Endothelial cell of umbilical vein (primary cell): ENCODE results near the gene DRC7. TPM values are rescaled to one million over a fixed set of nuclear protein-coding genes. Genes with fewer than 3 reads are reported as not detected.

Source experiments
- BruUV-seq: library from RNA; stranded (reverse); fragments of 400-500 nt; replicated peaks from 2 replicates; lab custom pipeline; 2021; lab: Mats Ljungman, UMichigan
- CTCF ChIA-PET: fragments of 300-600, 350-600 bp; sonication (Branson Sonifier 250); formaldehyde crosslinking; loops from one replicate; lab custom pipeline; 2021; ENCODE audit warnings: antibody characterized with exemption, inconsistent platforms; lab: Charles Lee
- POLR2A ChIA-PET: fragments of 300-600, 350-600 bp; sonication (Branson Sonifier 250); formaldehyde crosslinking; loops from one replicate; lab custom pipeline; 2021; ENCODE audit warnings: antibody characterized with exemption, inconsistent platforms; lab: Charles Lee
- DNase-seq: peaks from one replicate; pipeline ENCODE4 v3.0.0-alpha.2; 2011; ENCODE audit warnings: low read depth, low spot score
- FAIRE-seq: peaks from 2 replicates; lab custom pipeline; 2011; peaks lifted over from hg19 to GRCh38; lab: Jason Lieb, UNC
- H2AFZ ChIP-seq: 2 replicates; pipeline ENCODE4 v1.6.0; 2012; ENCODE audit warnings: low read depth, low read length, control low read depth, inconsistent platforms
- H3K27ac ChIP-seq: 2 replicates; pipeline ENCODE4 v1.5.1; 2011; ENCODE audit warnings: low read depth, mild to moderate bottlenecking, control low read depth, low read length, moderate library complexity; ENCODE audit not compliant: insufficient read depth
- H3K27me3 ChIP-seq, 2 experiments: 2 replicates each; pipeline versions ENCODE4 v1.6.0 to v1.6.1; 2011; ENCODE audit warnings: low read length in 2 of 2, mixed read lengths in 1 of 2; ENCODE audit not compliant: control insufficient read depth in 2 of 2, insufficient read depth in 2 of 2
- H3K36me3 ChIP-seq, 2 experiments: 2 replicates in 1 of 2; 3 replicates in 1 of 2; pipeline ENCODE4 v1.5.1; 2011; ENCODE audit warnings: low read length in 2 of 2, mild to moderate bottlenecking in 1 of 2, moderate library complexity in 1 of 2; ENCODE audit not compliant: control insufficient read depth in 2 of 2, insufficient read depth in 2 of 2; ENCODE audit errors: extremely low read depth in 1 of 2
- H3K4me1 ChIP-seq: 3 replicates; pipeline ENCODE4 v1.5.1; 2011; ENCODE audit warnings: mild to moderate bottlenecking, low read length; ENCODE audit not compliant: control insufficient read depth, insufficient read depth; ENCODE audit errors: extremely low read depth
- H3K4me2 ChIP-seq: 2 replicates; pipeline ENCODE4 v1.6.1; 2011; ENCODE audit warnings: low read length, control low read depth, mixed read lengths; ENCODE audit not compliant: insufficient read depth
- H3K4me3 ChIP-seq, 3 experiments: fragments of 200-600 bp in 1 of 3; sonication (generic), shearing (Covaris generic) in 1 of 3; replicated peaks in 1 of 3; 2 replicates each; pipeline ENCODE4 v1.5.1; 2011 to 2016; ENCODE audit warnings: control low read depth in 3 of 3, low read length in 3 of 3, mild to moderate bottlenecking in 2 of 3, inconsistent platforms in 1 of 3, low read depth in 1 of 3, moderate library complexity in 1 of 3; ENCODE audit not compliant: insufficient read depth in 1 of 3
- H3K79me2 ChIP-seq: 2 replicates; pipeline ENCODE4 v1.6.0; 2012; ENCODE audit warnings: low read length, inconsistent platforms; ENCODE audit not compliant: control insufficient read depth, insufficient read depth
- H3K9ac ChIP-seq: replicated peaks from 2 replicates; pipeline ENCODE3; 2011; ENCODE audit warnings: low read length, control low read depth; ENCODE audit not compliant: insufficient read depth; ENCODE audit errors: extremely low read depth
- H3K9me1 ChIP-seq: replicated peaks from 3 replicates; pipeline ENCODE4 v1.6.0; 2011; ENCODE audit warnings: mild to moderate bottlenecking, low read length; ENCODE audit not compliant: control insufficient read depth, insufficient read depth; ENCODE audit errors: extremely low read depth
- H3K9me3 ChIP-seq: replicated peaks from 2 replicates; pipeline ENCODE4 v1.5.1; 2012; ENCODE audit warnings: low read length, inconsistent platforms; ENCODE audit not compliant: control insufficient read depth, insufficient read depth
- H4K20me1 ChIP-seq: replicated peaks from 2 replicates; pipeline ENCODE3; 2011; ENCODE audit warnings: mild to moderate bottlenecking, low read length; ENCODE audit not compliant: control insufficient read depth, insufficient read depth; ENCODE audit errors: extremely low read depth
- EZH2 ChIP-seq: IDR thresholded peaks from 2 replicates; pipeline ENCODE4 v1.6.1; 2012; ENCODE audit warnings: borderline replicate concordance, low read depth, mild to moderate bottlenecking, moderate library complexity, low read length, inconsistent platforms; ENCODE audit not compliant: severe bottlenecking
- FOS ChIP-seq: IDR thresholded peaks from 2 replicates; pipeline ENCODE4 v1.6.1; 2011; ENCODE audit warnings: mild to moderate bottlenecking, low read length, moderate library complexity, borderline replicate concordance; ENCODE audit not compliant: insufficient read depth
- POLR2A ChIP-seq: IDR thresholded peaks from 2 replicates; pipeline ENCODE4 v1.6.1; 2012; ENCODE audit warnings: low read depth, mild to moderate bottlenecking, control low read depth, low read length
- POLR2AphosphoS5 ChIP-seq: IDR thresholded peaks from 2 replicates; pipeline ENCODE4 v1.6.1; 2012; ENCODE audit warnings: low read depth, mild to moderate bottlenecking, control low read depth, low read length, moderate library complexity; ENCODE audit not compliant: insufficient read depth
- dilution Hi-C: fragments of 300-500 bp; cut with MboI; formaldehyde crosslinking; loops from one replicate; pipeline ENCODE4 v1.15.0; 2019; ENCODE audit warnings: low sequenced_read_pairs; ENCODE audit not compliant: extremely low pct_ligation_motif_present
- intact Hi-C: fragments of 100-400 bp; cut with micrococcal nuclease; formaldehyde crosslinking; loops from one replicate; pipeline ENCODE4 v1.10.0; 2022
- polyA plus RNA-seq, 4 experiments: library from polyadenylated mRNA; depleted of rRNA in 3 of 4; stranded (reverse) in 3 of 4; unstranded in 1 of 4; fragments of >200 nt; gene quantifications; 2 replicates each; pipeline versions ENCODE4 v1.2.1 to v1.2.3, GENCODE V29; 2011 to 2012; ENCODE audit warnings: missing spikeins in 1 of 4
- total RNA-seq: library from RNA; stranded (reverse); gene quantifications from 2 replicates; pipeline ENCODE4 v1.2.3, GENCODE V29; 2021

DRC7 gene
- total and polyA plus RNA-seq, 2 donors (not counting 3 experiments of a cell fraction or from before 2014, with no cell fraction given), result 0.13 to 0.77 TPM

- dilution Hi-C loops (no loop called here), intact Hi-C loops (no loop called here)
- Histone ChIP-seq H3K27ac (no peak overlapping the region), H3K4me3 (no peak overlapping the region), H3K27me3 (no peaks in the 10 kb centered on the region), H3K9ac (no peak overlapping the region), H3K9me3 (no peaks in the 10 kb centered on the region), H3K79me2 (no peaks in the 10 kb centered on the region), H3K9me1 (no peaks in the 10 kb centered on the region), H3K36me3 (peaks cover 0 to 31% of the 10 kb centered on the region in 2 experiments), H4K20me1 (no peaks in the 10 kb centered on the region), H2AFZ (no peak overlapping the region), H3K4me1 (peaks cover 4% of the 10 kb centered on the region), H3K4me2 (no peak overlapping the region)
- DNase-seq (no peak), FAIRE-seq (no peak)
- no peak for TF ChIP-seq FOS
- TF ChIP-seq POLR2A, result no peak
- ChIA-PET CTCF (no interaction called here), POLR2A (no interaction called here)
- BruUV-seq, result no TSS peak
Measured at GRCh38 chr16:57762365-57763040, 67.9 kb downstream of the DRC7 start.

GRCh38 chr16:57763285-57764005, 68.8 kb downstream of the DRC7 start:
- Histone ChIP-seq H3K79me2 (no peaks in the 10 kb centered on the region), H3K9ac (no peak overlapping the region), H3K9me3 (no peaks in the 10 kb centered on the region), H3K27ac (no peak overlapping the region), H3K27me3 (no peaks in the 10 kb centered on the region), H3K36me3 (peaks cover 0 to 31% of the 10 kb centered on the region in 2 experiments), H4K20me1 (no peaks in the 10 kb centered on the region), H2AFZ (no peak overlapping the region), H3K4me1 (peaks cover 4% of the 10 kb centered on the region), H3K9me1 (no peaks in the 10 kb centered on the region), H3K4me3 (no peak overlapping the region), H3K4me2 (no peak overlapping the region)
- DNase-seq (no peak), FAIRE-seq (no peak)
- BruUV-seq, result no TSS peak
- POLR2A ChIA-PET, result interaction anchor here (0.6 to 0.9 kb wide), 2 partner anchors 206 to 366 kb away, joined by 3 to 9 read pairs; partner anchors contain the start of gene CFAP20
- TF ChIP-seq EZH2, result no peak
- no peak for TF ChIP-seq POLR2AphosphoS5
- CTCF ChIA-PET, result interaction anchor here (0.5 to 1.4 kb wide), 7 partner anchors 11 to 187 kb away, joined by 3 to 7 read pairs (median 4); no protein-coding TSS in a partner anchor
- dilution Hi-C loops (no loop called here), intact Hi-C loops (loop anchor here (1.0 kb wide), 1 partner anchor 37 kb away; no protein-coding TSS in a partner anchor)
